GM19025 (cell line): ENCODE measurements around the gene CDH4.

ENCODE experiments used
- ATAC-seq: cut with Tn5 transposase; IDR thresholded peaks from one replicate; pipeline ENCODE4 v1.9.1; 2021; ENCODE audit warnings: mild to moderate bottlenecking, low read depth, moderate library complexity; ENCODE audit not compliant: unreplicated experiment

The CDH4 gene

GRCh38 chr20:61775423-61775822 lies 523.4 kb downstream of the CDH4 start:
- ATAC-seq: no peak

DNA sequence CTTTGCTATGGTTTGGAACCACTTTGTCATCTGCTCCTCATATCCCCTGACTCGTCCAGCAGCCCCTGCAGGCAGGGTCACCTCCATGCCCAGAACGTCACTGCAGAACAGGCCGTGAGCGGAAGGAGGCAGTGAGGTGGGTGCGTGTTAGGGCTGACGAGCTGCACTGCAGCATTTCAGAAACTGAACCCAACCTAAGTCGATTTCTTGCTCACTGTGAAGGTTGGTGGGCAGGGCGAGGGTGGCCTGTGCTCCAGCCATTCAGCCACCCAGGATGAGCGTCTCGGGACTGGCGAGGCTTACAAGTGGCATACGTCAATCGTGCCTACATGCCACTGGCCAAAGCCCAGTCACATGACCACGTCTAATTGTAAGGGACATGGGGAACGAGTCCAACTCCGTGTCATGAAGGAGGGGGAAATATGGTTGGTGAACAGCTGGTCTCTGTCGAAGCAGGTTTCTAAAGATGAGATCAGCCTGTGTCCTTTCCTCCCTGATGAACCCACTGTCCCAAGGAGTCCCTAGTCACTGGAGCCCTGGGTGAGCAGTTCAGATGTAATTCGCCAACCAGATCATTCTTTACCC lies 524.5 kb downstream of the CDH4 start:
- no peak for ATAC-seq

- no peak for ATAC-seq
Measured at GRCh38 chr20:61777773-61778494, 525.9 kb downstream of the CDH4 start.

GRCh38 chr20:61778495-61778863 lies 526.4 kb downstream of the CDH4 start:
- ATAC-seq: no peak

GRCh38 chr20:61779176-61779965 lies 527.3 kb downstream of the CDH4 start:
- ATAC-seq: no peak

GRCh38 chr20:61780066-61780465 lies 528.0 kb downstream of the CDH4 start:
- no peak for ATAC-seq

DNA sequence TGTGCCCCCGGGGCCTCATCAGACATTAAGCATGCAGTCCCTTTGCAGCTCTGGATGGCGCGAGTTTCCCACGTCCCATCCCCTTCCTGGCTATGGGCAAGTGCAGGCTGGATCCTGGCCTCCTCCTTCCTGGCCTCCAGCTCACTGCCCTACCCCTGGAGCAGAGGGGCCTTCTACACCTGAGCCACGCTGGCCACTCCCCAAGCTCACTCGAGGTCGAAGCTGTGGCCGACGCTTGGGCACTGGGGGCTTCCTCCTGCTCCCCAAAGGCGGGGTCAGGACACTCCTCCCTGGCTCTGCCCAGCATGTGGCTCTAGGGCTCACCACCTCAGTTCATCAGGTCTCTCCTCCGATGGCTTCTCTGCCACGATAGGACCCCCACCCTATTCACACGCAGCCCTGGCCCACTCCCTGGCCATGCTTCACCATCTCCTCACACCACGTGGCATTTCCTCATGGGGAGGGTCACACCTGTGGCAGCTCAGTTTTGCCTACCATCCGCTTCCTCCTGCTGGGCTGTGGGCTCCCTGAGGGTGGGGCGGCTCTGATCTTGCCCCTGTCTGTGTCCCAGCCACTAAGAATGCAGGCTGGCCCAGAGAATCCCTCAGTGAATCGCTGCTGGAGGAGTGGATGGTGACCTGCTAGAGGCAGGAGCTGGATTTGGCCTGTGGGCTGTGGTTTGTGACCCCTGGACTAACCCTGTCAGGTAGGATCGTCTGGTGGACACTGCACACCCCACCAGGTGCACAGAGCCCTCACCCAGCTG lies 532.9 kb downstream of the CDH4 start:
- no peak for ATAC-seq

GRCh38 chr20:61785567-61785816 lies 533.4 kb downstream of the CDH4 start:
- ATAC-seq: no peak

GRCh38 chr20:61786230-61786629 lies 534.2 kb downstream of the CDH4 start:
- ATAC-seq: no peak

DNA sequence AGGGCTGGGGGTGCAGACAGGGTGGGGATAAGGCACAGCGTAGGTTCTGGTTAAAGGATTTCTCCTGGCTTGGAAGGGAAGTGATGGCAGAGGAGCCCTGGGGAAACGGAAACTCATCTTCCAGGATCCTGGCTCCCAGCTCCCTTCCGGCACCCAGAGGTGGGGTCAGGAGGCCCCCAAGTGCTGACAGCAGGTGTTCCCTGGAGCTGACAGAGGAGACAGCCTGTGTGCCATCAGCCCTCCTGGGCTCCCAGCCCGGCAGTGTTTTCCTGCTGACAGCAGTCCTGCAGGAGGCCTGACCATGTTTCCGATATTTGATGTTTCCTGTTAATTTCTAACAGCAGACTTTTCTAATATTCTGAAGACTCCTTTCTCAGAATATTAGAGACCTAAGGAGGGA lies 536.3 kb downstream of the CDH4 start:
- ATAC-seq: no peak

GRCh38 chr20:61789329-61789728 lies 537.3 kb downstream of the CDH4 start:
- no peak for ATAC-seq

DNA sequence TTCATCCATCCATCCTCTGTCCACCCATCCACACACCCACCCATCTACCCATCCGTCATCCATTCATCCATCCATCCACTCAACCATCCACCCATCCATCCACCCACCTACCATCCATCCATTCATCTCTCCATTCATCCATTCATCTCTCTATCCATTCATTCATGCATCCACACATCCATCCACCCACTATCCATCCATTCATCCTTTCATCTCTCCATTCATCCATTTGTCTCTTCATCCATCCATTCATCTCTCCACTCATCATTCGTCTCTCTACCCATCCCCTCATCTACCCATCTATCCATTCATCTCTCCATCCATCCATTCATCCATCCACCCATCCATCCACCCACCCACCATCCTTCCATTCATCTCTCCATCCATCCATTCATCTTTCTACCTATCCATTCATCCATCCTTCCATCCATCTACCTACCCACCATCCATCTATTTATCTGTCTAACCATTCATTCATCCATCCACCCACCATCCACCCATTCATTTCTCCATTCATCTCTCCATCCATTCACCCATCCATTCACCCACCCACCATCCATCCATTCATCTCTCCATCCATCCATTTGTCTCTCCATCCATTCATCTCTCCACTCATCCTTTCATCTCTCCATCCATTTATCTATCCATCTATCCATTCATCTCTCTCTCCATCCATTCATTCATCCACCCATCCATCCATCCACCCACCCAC lies 538.2 kb downstream of the CDH4 start:
- no peak for ATAC-seq

- ATAC-seq: no peak
Measured at GRCh38 chr20:61791995-61792394, 539.9 kb downstream of the CDH4 start.

DNA sequence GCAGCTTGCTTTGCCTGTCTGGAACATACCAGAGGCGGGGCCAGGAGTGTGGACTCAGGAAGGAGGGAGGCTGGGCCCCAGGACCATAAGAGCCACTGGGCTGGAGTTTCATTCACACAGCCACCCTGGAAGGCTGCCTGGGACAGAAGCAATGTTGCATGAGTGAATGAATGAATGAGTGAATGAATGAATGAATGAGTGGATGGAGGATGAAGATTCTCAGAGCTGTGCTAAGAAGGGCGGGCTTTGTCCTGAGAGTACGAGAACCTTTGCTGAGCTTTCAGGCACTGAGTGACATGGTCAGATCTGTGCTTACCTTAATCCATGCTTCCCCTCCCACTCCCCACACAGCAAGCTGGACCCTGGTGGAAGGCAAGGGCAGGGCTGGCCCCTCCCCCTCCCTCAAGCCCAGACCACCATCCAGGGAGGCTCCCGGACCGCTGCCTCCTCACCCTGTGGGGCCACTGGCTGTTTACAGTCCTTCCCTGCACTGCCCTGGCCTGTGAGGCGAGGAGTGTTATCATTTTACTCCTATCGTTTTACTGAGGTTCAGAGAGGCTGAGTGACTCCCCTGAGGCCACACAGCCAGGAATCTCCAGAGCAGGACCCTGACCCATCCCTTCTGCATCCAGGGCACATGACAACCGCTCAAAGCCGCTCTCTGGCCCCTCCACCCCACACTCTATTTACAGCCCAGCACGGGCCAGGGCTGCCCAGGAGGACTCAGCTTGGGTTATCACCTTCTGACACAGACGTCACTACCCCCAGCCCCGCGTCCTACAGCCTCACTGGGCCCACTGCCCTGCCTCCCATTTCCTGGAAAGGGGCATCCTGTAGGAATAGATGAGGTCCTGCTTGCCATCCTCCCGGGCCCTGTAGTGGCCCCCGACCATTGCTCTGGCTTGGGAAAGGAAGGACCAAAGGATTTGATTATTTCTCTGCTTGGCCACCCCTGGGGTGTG lies 543.9 kb downstream of the CDH4 start:
- no peak for ATAC-seq

- ATAC-seq: no peak
Measured at GRCh38 chr20:61796738-61797137, 544.7 kb downstream of the CDH4 start.

DNA sequence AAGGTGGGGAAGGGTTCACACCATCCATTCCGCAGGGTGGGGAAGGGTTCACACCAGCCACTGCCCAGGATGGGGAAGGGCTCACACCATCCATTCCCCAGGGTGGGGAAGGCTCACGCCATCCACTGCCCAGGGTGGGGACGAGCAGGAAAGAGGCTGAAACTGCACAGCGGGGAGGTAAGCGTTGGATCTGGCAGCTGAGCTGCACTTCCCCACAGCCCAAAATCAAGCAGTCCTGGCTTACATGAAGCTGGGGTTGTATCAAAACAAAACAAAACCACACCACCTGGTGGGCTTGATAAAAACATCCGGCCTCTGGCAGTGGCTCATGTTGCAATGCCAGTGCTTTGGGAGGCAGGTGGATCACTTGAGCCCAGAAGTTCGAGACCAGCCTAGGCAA lies 545.1 kb downstream of the CDH4 start:
- no peak for ATAC-seq

DNA sequence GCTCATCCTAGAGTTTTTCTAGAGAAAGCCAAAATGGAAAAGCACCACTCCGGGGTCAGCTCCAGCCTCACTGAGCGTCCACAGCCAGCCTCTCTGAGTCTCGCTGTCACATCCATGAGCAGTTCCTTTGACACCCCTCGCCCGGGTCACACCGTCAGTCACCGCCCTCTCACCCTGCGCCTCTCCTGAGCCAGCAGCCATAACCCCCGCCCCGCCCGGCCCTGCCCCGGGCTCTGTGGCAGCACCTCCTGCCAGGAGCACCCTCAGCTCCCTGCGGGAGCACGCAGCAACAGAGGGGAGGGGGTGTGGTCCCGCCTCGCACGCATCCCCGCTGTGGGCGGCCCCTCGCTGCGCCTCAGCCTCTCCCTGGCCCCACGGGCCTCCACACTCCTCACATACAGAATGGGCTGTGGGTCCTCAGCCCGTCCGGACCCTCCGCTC lies 545.9 kb downstream of the CDH4 start:
- no peak for ATAC-seq

DNA sequence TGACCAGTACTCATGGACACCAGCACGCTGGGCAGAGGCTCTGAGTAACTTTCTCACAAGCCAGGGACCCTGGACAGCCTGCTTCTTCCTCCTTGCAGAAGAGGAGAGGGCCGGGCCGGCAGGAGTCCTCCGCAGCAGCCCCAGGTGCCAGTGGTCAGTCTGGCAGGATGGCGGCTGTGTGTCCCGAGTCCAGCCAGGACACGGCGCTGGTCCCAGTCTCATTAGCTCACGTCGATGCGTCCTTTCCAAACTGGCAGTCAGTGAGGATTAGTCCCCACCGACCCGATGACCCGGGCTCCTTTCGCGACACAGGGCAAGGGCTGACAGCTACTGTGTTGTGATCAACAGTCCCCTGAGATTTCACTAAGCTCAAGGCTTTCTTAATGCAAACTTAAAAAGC lies 546.6 kb downstream of the CDH4 start:
- ATAC-seq: no peak

GRCh38 chr20:61799394-61799923 lies 547.4 kb downstream of the CDH4 start:
- ATAC-seq: no peak
